Activated T-cell treated with anti-CD3 and anti-CD28 coated beads, Interleukin-2, amount 50 U/mL, for 48 hours (primary cell): ENCODE data around the gene CCDC117.

Experiments used
- DNase-seq, 2 experiments: peaks; one replicate each; pipeline ENCODE4 v3.0.0-alpha.2; 2020

Gene CCDC117

DNA sequence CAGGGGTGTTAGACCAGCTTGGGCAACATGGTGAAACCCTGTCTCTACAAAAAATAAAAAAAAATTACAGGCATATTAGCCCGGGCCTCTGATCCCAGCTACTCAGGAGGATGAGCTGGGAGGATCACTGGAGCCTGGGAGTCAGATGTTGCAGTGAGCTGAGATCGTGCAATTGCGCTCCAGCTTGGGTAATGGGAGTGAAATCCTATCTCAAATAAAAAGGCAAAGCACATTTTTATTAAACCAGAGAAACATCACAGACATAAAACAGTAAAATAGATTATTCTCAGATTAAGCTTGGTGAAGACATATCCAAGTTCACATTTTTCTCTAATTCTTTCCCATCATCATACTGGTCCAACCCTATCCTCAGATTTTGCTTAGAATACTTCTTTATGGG is 57.9 kb downstream of the CCDC117 start:
- no peak for DNase-seq

DNA sequence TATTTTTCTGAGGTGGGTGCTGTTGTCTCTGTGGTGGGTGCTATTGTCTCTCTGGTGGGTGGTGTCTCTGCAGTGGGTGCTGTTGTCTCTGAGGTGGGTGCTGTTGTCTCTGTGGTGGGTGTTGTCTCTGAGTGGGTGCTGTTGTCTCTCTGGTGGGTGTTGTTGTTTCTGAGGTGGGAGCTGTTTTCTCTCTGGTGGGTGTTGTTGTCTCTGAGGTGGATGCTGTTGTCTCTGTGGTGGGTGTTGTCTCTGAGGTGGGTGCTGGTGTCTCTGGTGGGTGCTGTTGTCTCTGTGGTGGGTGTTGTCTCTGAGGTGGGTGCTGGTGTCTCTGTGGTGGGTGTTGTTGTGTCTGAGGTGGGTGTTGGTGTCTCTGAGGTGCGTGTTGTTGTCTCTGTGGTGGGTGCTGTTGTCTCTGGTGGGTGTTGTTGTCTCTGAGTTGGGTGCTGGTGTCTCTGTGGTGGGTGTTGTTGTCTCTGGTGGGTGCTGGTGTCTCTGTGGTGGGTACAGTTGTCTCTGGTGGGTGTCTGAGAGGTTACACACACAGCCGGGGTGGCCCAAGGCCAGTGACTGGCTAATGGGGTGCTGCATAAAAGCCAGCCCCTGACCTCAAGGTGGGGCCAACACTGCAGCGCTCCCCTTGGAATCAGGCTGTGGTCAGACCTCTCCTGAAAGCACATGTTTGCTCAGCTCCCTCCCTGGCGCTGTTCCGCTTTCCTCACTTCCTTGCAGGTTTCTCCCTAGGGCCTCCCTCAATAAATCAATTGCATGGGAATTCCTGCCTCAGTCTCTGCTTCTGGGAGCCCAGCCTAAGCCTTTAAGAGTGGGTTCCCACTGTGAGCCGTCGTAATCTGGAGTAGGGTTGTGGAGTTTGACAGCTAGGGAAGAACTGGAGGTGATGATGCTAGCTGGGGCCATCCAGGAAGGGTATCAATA is 58.9 kb downstream of the CCDC117 start:
- no peak for DNase-seq

DNA sequence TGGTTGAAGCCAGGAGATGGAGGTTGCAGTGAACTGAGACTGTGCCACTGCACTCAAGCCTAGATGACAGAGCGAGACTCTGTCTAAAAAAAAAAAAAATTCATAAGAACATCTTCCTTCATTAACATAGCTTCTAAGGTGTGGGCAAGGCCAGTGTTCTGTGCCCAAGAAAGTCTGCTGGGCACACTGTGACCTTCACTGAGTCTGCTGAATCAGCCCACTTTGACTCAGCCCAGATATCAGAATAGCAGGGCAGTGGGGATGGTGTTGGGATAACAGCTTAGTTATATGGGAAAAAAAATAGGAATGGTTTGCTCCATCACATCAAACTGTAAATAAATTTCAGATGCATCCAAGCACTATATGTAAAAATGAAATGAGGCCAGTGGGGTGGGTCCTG is 60.2 kb downstream of the CCDC117 start:
- DNase-seq = no peak

DNA sequence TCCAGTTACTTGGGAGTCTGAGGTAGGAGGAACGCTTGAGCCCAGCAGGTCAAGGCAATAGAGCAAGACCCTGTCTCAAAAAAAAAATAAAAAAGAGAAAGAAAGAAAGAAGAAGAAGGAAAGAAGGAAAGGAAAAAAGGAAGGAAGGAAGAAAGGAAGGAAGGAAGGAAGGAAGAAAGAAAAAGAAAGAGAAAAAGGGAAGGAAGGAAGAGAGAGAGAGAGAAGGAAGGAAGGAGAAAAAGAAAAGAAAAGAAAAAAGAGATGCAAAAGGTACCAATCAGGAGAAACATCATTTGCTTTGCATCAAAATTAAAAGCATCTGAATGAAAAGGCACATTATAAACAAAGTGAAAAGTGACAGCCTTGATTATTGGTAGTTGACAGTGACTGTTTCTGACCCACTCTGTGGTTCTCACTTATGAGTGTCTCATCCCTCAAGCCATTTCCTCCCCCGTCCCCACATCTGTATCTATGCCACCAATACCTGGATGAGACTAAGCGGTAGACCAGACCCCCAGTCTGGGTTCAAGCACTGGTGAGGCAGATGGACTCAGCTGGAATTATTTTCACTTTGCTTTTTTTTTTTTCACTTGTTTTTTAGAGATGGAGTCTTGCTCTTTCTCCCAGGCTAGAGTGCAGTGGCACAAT is 60.9 kb downstream of the CCDC117 start:
- peak in 1 of 2 experiments; percentile 32 for DNase-seq

DNA sequence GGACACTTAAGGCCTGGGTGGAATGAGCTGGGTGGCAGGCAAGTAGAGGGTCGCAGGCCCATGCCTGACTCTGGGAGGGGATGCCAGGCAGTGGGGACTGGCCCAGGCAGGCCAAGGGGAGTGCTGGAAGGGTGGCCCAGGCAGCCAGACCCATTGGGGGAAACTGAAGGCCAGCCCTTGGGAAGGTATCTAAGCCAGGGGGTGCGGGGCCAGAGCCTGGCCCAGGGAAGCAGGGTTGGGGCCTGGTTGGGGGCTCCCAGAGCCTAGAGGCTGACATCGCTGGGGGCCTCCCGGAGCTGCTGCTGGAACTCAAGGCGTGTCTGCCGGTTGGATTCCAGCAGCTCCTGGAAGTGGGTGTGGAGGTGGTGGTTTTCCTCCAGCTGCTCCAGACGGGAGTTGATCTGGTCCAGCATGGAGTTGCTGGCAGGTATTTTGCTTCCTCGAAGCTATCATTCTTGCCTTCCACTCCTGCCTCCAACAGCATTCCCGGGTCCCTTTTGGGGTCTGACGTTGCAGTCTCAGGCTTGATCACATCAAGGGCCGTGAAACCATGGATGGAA is 63.2 kb downstream of the CCDC117 start:
- DNase-seq = no peak

DNA sequence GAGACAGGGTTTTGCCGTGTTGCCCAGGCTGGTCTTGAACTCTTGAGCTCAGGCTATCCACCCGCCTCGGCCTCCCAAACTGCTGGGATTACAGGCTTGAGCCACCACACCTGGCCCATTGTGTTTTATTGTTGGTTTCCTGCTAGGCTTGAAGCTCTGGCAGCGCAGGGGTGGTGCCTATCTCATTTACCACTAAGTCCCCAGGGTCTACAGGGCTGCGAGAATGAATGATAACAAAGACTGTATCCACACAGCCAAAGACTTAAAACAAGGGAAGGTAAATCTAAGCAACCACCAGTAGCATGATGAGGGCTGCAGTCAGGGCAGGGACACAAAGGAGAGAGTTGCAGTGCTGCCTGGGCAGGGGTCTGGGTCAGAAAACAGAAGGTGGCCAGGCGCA is 65.1 kb downstream of the CCDC117 start:
- DNase-seq = no peak
